SW480 (cell line): ENCODE measurements around the gene KLK3.
"Not testable (repeated sequence)": the region's sequence is repeated elsewhere in the genome, so short reads cannot be mapped to it uniquely, and the experiment has no call there.

Source experiments
- DNase-seq: peaks from one replicate; pipeline ENCODE4 v3.0.0-alpha.2; 2016; ENCODE audit warnings: low spot score

KLK3 gene

DNA sequence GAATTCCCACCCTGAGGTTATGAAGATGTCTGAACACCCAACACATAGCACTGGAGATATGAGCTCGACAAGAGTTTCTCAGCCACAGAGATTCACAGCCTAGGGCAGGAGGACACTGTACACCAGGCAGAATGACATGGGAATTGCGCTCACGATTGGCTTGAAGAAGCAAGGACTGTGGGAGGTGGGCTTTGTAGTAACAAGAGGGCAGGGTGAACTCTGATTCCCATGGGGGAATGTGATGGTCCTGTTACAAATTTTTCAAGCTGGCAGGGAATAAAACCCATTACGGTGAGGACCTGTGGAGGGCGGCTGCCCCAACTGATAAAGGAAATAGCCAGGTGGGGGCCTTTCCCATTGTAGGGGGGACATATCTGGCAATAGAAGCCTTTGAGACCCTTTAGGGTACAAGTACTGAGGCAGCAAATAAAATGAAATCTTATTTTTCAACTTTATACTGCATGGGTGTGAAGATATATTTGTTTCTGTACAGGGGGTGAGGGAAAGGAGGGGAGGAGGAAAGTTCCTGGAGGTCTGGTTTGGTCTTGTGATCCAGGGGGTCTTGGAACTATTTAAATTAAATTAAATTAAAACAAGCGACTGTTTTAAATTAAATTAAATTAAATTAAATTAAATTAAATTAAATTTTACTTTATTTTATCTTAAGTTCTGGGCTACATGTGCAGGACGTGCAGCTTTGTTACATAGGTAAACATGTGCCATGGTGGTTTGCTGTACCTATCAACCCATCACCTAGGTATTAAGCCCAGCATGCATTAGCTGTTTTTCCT, 7.0 kb downstream of the KLK3 start:
- DNase-seq = no peak

- no peak for DNase-seq
These were observed 14.8 kb downstream of the KLK3 start for GRCh38 chr19:50869479-50869878.

DNA sequence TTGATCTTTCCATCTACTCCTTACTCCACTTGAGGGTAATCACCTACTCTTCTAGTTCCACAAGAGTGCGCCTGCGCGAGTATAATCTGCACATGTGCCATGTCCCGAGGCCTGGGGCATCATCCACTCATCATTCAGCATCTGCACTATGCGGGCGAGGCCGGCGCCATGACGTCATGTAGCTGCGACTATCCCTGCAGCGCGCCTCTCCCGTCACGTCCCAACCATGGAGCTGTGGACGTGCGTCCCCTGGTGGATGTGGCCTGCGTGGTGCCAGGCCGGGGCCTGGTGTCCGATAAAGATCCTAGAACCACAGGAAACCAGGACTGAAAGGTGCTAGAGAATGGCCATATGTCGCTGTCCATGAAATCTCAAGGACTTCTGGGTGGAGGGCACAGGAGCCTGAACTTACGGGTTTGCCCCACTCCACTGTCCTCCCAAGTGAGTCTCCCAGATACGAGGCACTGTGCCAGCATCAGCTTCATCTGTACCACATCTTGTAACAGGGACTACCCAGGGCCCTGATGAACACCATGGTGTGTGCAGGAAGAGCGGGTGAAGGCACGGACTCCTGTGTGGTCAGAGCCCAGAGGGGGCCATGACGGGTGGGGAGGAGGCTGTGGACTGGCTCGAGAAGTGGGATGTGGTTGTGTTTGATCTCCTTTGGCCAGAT, 15.8 kb downstream of the KLK3 start:
- DNase-seq = no peak

DNA sequence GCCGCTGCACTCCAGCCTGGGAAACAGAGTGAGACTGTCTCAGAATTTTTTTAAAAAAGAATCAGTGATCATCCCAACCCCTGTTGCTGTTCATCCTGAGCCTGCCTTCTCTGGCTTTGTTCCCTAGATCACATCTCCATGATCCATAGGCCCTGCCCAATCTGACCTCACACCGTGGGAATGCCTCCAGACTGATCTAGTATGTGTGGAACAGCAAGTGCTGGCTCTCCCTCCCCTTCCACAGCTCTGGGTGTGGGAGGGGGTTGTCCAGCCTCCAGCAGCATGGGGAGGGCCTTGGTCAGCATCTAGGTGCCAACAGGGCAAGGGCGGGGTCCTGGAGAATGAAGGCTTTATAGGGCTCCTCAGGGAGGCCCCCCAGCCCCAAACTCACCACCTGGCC, 18.3 kb downstream of the KLK3 start, which contains the start of gene KLK2:
TSS of gene KLK2 (plus strand) at position 384 of the 400 bp plus-strand sequence. CDS start 35 bp downstream, outside the sequence.
- no peak for DNase-seq

DNA sequence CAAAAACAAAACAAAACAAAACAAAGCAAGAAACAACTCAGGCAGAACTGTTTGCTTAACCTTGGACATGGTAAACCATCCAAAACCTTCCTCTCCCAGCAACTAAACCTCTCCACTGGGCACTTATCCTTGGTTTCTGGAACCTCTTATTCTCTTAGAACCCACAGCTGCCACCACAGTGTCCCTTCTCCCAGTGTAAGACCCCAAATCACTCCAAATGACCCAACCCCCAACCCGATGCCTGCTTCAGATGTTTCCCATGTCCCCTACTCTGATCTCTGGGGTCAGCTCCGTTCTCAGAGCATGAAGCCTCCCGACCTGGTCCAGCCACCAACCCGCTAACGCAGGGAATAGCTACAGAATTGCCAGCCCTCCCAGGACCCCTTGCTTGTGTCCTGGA, 19.5 kb downstream of the KLK3 start:
- no peak for DNase-seq

GRCh38 chr19:50875795-50876422, 21.2 kb downstream of the KLK3 start:
- DNase-seq = no peak

DNA sequence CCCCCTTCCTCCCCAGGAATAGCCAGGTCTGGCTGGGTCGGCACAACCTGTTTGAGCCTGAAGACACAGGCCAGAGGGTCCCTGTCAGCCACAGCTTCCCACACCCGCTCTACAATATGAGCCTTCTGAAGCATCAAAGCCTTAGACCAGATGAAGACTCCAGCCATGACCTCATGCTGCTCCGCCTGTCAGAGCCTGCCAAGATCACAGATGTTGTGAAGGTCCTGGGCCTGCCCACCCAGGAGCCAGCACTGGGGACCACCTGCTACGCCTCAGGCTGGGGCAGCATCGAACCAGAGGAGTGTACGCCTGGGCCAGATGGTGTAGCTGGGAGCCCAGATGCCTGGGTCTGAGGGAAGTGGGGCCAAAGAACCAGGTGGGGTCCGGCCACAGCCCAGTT, 21.7 kb downstream of the KLK3 start:
- DNase-seq = no peak

- no peak for DNase-seq
These were observed 22.6 kb downstream of the KLK3 start for GRCh38 chr19:50877338-50877737.

GRCh38 chr19:50878851-50879250, 24.1 kb downstream of the KLK3 start:
- DNase-seq = no peak

GRCh38 chr19:50880241-50880640, 25.5 kb downstream of the KLK3 start:
- no peak for DNase-seq

DNA sequence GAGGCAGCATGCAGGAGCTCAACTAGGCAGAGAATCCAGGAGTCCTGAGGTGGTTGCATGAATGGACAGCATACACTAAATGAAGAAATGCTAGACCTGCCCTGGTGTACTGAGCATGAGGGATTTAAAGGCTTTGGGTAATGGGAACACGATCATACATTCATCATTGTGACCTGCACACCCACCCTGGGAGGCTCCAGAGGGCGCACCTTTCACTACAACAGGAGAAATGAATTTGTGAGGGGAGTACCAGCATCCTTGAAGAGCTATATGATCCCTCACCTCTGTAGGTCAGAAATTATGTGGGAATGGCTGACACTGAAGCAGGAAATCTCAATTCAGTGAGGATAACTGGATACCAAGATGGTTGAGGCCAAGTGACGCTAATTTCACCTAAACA, 27.5 kb downstream of the KLK3 start:
- DNase-seq = no peak

GRCh38 chr19:50889638-50890037, 34.9 kb downstream of the KLK3 start:
- peak; percentile 60 for DNase-seq

DNA sequence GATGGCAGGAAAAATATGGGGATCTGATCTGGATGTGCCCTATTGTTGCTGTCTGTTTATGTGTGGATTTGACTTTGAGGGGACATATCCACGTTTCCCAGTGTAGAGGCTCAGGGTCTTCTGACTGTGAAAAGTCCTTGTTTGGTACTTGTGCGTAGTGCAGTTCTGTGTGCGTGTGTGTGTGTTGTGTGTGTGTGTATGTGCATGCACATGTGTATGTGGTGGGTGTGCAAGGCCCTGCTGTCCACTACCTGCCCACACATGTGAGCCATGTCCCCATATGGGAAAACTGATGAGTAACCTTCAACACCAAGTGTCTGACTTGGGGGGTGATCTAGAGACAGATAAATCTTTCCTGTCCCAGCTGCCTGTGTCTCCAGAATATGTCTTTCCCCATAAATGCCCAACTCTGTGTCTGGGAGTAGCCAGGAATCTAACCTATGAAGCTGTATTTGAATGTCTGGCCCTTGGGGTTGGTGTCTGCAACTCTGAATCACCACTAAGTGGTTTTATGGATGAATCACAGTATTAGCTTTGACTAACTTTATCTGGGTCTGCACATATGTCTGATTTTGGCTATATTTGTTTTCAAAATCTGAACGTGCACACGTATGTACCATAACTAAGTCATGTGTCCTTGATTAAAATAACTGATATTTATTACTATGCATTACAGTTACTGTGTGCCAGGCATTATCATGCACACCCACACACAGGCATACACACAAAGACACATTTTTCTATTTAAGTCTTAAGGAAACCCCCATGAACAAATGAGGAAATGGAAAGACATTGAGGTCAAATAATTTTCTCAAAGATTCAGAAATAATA, 35.9 kb downstream of the KLK3 start:
- peak; percentile 49 for DNase-seq

GRCh38 chr19:50891253-50891625, 36.5 kb downstream of the KLK3 start:
- no peak for DNase-seq

GRCh38 chr19:50893047-50893736, 38.5 kb downstream of the KLK3 start:
- DNase-seq = no peak

DNA sequence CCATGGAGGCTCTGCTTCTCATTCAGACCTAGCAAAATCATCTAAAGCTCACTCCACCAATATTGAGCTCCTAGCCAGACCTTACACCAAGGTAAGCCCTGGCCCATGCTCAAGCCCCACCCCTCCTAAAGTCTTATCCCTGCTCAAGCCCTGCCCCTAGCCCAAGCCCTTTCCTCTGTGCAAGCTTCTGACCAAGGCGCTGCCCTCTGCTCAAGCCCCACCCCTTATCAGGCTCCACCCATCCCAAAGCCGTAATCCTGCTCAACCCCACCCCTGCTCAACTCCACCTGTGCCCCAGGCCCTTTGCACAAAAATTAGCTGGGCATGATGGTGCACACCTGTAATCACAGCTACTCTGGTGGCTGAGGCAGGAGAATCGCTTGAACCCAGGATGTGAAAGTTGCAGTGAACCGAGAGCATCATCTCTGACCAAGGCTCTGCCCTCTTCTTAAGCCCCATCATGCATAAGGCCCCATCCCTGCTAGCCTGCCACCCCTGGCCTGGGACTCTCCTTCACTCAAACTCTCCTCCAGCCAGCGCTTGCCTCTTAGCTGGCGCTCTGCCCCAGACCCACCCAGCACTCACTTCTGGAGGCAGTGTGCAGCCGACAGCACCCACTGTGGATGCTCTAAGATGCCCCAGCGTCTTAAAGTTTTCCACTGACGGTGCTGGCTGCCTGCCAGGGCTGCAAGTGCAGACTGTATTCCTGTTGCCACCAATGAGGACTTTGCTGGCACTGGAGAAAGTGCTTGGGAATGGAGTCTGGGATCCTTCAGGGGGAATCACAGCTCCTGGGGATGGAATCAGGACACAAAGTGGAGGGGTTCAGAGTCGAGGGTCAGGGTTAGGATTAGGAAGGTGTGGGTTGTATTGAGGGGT, 40.0 kb downstream of the KLK3 start:
- no peak for DNase-seq

GRCh38 chr19:50896089-50896590, 41.4 kb downstream of the KLK3 start:
- DNase-seq = not testable (repeated sequence)

- DNase-seq = peak; percentile 100
These were observed 42.0 kb downstream of the KLK3 start for GRCh38 chr19:50896591-50897190.

DNA sequence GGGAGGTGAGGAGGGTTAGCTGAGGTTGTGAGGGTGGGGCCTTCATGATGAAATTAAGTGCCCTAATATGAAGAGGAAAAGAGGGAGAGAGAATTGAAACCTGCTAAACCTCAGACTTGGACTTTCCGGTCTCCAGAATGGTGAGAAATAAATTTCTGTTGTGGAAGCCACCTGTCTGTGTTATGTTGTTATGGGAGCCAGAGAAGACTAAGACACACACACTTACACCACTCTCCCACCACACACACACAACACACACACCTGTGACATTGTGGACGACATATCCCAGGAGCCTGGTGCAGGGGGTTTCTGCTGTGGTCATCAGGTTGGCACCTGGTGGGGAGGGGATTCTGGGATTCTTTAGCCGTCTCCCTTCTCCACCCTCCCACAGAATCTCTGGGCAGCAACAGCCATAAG, 42.5 kb downstream of the KLK3 start:
- no peak for DNase-seq

DNA sequence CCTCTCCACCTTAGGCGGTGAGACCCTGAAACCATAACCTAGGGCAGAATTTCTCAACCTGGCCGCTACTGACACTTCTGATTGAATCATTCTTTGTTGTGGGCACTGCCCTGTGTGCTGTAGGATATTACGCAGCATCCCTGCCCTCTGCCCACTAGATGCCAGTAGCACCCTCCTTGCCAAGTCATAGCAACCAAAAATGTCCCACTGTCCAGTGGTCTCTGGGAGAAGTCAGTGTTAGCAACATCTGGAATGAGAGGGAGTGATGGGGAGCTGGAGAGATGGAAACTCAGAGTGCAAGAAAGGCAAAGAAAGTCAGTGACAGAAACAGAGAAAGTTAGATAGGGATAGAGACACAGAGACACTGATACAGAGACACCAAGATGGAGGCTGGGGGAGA, 42.9 kb downstream of the KLK3 start:
- DNase-seq = peak; percentile 78
